K562 (cell line): ENCODE data around the gene PLA2G4F. TPM values are rescaled to one million over a fixed set of nuclear protein-coding genes. Genes with fewer than 3 reads are reported as not detected.
A peak's percentile ranks its signal among the peaks of the same experiment; 100 is the strongest.

Experiments
- ATAC-seq: fragments of 200-7000 bp; cut with Tn5 transposase; 3 replicates; pipeline ENCODE4 v1.9.1; 2020; ENCODE audit warnings: moderate library complexity
- BruUV-seq: library from RNA; stranded (reverse); fragments of 400-500 nt; replicated peaks from 2 replicates; lab custom pipeline; 2021; lab: Mats Ljungman, UMichigan
- CTCF ChIA-PET: fragments of 300-600 bp; formaldehyde crosslinking; extraction: SDS; loops from one replicate; lab custom pipeline; 2021; ENCODE audit warnings: low intra/inter-chr PET ratio; lab: Yijun Ruan, JAX
- POLR2A ChIA-PET: fragments of 300-600, 350-650 bp; sonication (Branson Sonifier 250); formaldehyde crosslinking; extraction: SDS; loops from one replicate; lab custom pipeline; 2021; ENCODE audit warnings: antibody characterized with exemption, inconsistent platforms; lab: Yijun Ruan, JAX
- DNase-seq, 4 experiments: peaks; one replicate each; pipeline versions ENCODE4 v3.0.0 to v3.0.0-alpha.2; 2011 to 2018; ENCODE audit warnings: low spot score in 3 of 4, mixed read lengths in 3 of 4; ENCODE audit errors: extremely low read depth in 1 of 4
- FAIRE-seq: peaks from 2 replicates; lab custom pipeline; 2011; peaks lifted over from hg19 to GRCh38; lab: Jason Lieb, UNC
- H2AFZ ChIP-seq: 2 replicates; pipeline ENCODE4 v1.6.0; 2011; ENCODE audit warnings: low read depth, low read length, control low read depth, inconsistent platforms
- H3K27ac ChIP-seq: fragments of 200-600 bp; 3 replicates; pipeline ENCODE4 v1.8.0; 2011; ENCODE audit warnings: low read depth, mild to moderate bottlenecking, control low read depth, inconsistent platforms, low read length, moderate library complexity, mixed read lengths; ENCODE audit errors: extremely low read depth
- H3K27me3 ChIP-seq, 2 experiments: fragments of 300-600 bp in 1 of 2; 2 replicates in 1 of 2; 3 replicates in 1 of 2; pipeline versions ENCODE4 v1.6.0 to v1.8.0; 2011; ENCODE audit warnings: inconsistent platforms in 2 of 2, low read length in 2 of 2, mild to moderate bottlenecking in 1 of 2, mixed read lengths in 1 of 2, moderate library complexity in 1 of 2; ENCODE audit not compliant: control insufficient read depth in 2 of 2, insufficient read depth in 2 of 2
- H3K36me3 ChIP-seq: fragments of 300-600 bp; 3 replicates; pipeline ENCODE4 v1.8.0; 2011; ENCODE audit warnings: mild to moderate bottlenecking, low read length, inconsistent platforms; ENCODE audit not compliant: control insufficient read depth, insufficient read depth
- H3K4me1 ChIP-seq, 2 experiments: fragments of 200-600 bp in 1 of 2; replicated peaks in 1 of 2; 2 replicates in 1 of 2; 3 replicates in 1 of 2; pipeline versions ENCODE4 v1.5.1 to v1.8.0; 2011; ENCODE audit warnings: inconsistent platforms in 2 of 2, low read length in 2 of 2, mild to moderate bottlenecking in 1 of 2, mixed read lengths in 1 of 2, moderate library complexity in 1 of 2; ENCODE audit not compliant: control insufficient read depth in 2 of 2, insufficient read depth in 2 of 2
- H3K4me2 ChIP-seq: 2 replicates; pipeline ENCODE4 v1.6.1; 2011; ENCODE audit warnings: low read length, control low read depth, inconsistent platforms, mixed read lengths; ENCODE audit not compliant: insufficient read depth
- H3K4me3 ChIP-seq: fragments of 200-600 bp; sonication (generic), shearing (Covaris generic); 2 replicates; pipeline ENCODE4 v1.5.1; 2016; ENCODE audit warnings: control low read depth, inconsistent platforms
- H3K79me2 ChIP-seq: fragments of 200-600 bp; 3 replicates; pipeline ENCODE4 v1.8.0; 2011; ENCODE audit warnings: low read length, inconsistent platforms; ENCODE audit not compliant: control insufficient read depth, insufficient read depth
- H3K9ac ChIP-seq, 2 experiments: 2 replicates each; pipeline versions ENCODE4 v1.6.0 to v1.6.1; 2011; ENCODE audit warnings: low read depth in 2 of 2, low read length in 2 of 2, control low read depth in 1 of 2, inconsistent platforms in 1 of 2, mild to moderate bottlenecking in 1 of 2, mixed read lengths in 1 of 2; ENCODE audit not compliant: insufficient read depth in 1 of 2
- H3K9me1 ChIP-seq: one replicate; pipeline ENCODE4 v1.6.0; 2011; ENCODE audit warnings: inconsistent platforms, mild to moderate bottlenecking, low read length, moderate library complexity; ENCODE audit not compliant: control insufficient read depth, insufficient read depth
- H3K9me3 ChIP-seq: replicated peaks from 2 replicates; pipeline ENCODE4 v1.5.1; 2011; ENCODE audit warnings: low read depth, low read length, inconsistent platforms; ENCODE audit not compliant: control insufficient read depth, insufficient read depth
- H4K20me1 ChIP-seq: replicated peaks from 2 replicates; pipeline ENCODE4 v1.6.1; 2011; ENCODE audit warnings: low read length, inconsistent platforms, mixed read lengths; ENCODE audit not compliant: control insufficient read depth, insufficient read depth
- CEBPG ChIP-seq, 3 experiments: fragments of 200-800 bp in 1 of 3; sonication (Bioruptor generic) in 1 of 3; sonication (generic) in 1 of 3; formaldehyde crosslinking in 1 of 3; IDR thresholded peaks in 2 of 3; conservative IDR thresholded peaks in 1 of 3; 2 replicates each; pipeline versions ENCODE4 v1.6.1 to v1.8.0; 2016 to 2022; ENCODE audit warnings: missing compliant biosample characterization in 2 of 3, missing genetic modification characterization in 2 of 3, mild to moderate bottlenecking in 1 of 3, missing genetic modification reagents in 1 of 3
- MYNN ChIP-seq, 2 experiments: sonication (generic); formaldehyde crosslinking in 1 of 2; IDR thresholded peaks; 2 replicates each; pipeline versions ENCODE4 v1.5.0 to v1.6.1; 2016 to 2020; ENCODE audit warnings: antibody characterized with exemption in 1 of 2, missing genetic modification reagents in 1 of 2
- TBP ChIP-seq: optimal IDR thresholded peaks from 2 replicates; pipeline ENCODE3; 2011; ENCODE audit warnings: low read depth, low read length, improper control_type of control experiment
- TSC22D4 ChIP-seq: fragments of 450-650 bp; IDR thresholded peaks from 2 replicates; pipeline ENCODE4 v1.6.1; 2016; ENCODE audit warnings: missing genetic modification characterization, missing biosample characterization, control low read depth
- WGBS: fragments of 100-300 bp; shearing (Covaris generic); methylation state at CpG from one replicate; pipeline ENCODE4 v1.1.6; 2016; ENCODE audit warnings: low coverage, mixed read lengths; ENCODE audit not compliant: insufficient coverage; ENCODE audit errors: missing lambda C conversion rate; 5-methylcytosine and 5-hydroxymethylcytosine counted together
- in situ Hi-C: fragments of 300-500 bp; cut with MboI; formaldehyde crosslinking; loops from 4 replicates; pipeline ENCODE4 v1.15.0; 2018; ENCODE audit warnings: inconsistent platforms, mixed read lengths
- intact Hi-C: fragments of 100-400 bp; cut with micrococcal nuclease; formaldehyde crosslinking; loops from 2 replicates; pipeline ENCODE4 v1.14.2; 2022
- polyA plus RNA-seq, 8 experiments: library from polyadenylated mRNA; depleted of rRNA in 4 of 8; stranded (reverse) in 5 of 8; unstranded in 3 of 8; fragments of >200 nt; fragmentation: Nextera tagmentation in 2 of 8; fragmentation: Illumina TruSeq in 1 of 8; extraction: Ambion mirVana in 2 of 8; extraction: Trizol in 1 of 8; gene quantifications; 2 replicates each; pipeline versions ENCODE4 v1.2.1 to v1.2.3, GENCODE V29; 2011 to 2014; ENCODE audit warnings: inconsistent platforms in 1 of 8, missing spikeins in 1 of 8
- total RNA-seq, 7 experiments: library from RNA; depleted of rRNA in 6 of 7; stranded (reverse); fragments of >200 nt in 6 of 7; fragmentation: Illumina TruSeq in 2 of 7; extraction: Trizol in 2 of 7; gene quantifications; 2 replicates each; pipeline versions ENCODE4 v1.2.1 to v1.2.3, GENCODE V29; 2011 to 2021; ENCODE audit warnings: low replicate concordance in 1 of 7
- TF ChIP-seq, protein P1 (sequence below): sonication (generic); formaldehyde crosslinking; IDR thresholded peaks from 2 replicates; pipeline ENCODE4 v1.8.0; 2023; ENCODE audit warnings: mild to moderate bottlenecking, missing genetic modification reagents

Gene PLA2G4F
- total and polyA plus RNA-seq, 9 of the 15 experiments (the other 6 are each of a cell fraction or from before 2014, with no cell fraction given), result 0.02 TPM; not detected in 8

DNA sequence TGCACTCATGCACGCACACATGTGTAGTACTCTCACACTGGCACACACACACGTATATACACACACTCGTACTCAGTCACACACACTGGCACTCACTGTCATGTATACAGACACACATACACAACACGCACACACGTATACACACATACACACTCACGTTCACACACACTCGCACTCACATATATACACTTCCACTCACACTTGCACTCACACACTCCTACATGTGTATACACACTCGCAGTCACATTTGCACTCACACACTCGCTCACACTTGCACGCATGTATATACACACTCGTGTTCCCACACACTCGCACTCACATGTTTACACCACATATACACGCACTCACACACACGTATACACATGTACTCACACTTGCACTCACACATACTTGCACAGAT, 1.5 kb downstream of the PLA2G4F start:
- Histone ChIP-seq H3K79me2 (no peaks in the 10 kb centered on the region), H3K36me3 (peaks cover 13% of the 10 kb centered on the region; the same call in 2 of the 3 replicates), H3K9me1 (peaks cover 8% of the 10 kb centered on the region), H3K27me3 (peaks cover 0 to 14% of the 10 kb centered on the region in 2 experiments; a peak in 3 of 5 replicates), H3K9ac (no peak overlapping the region), H3K4me3 (no peak overlapping the region), H3K4me1 (peaks cover 17 to 31% of the 10 kb centered on the region in 2 experiments; a peak in 4 of 5 replicates), H3K4me2 (no peak overlapping the region), H2AFZ (no peak overlapping the region), H4K20me1 (no peaks in the 10 kb centered on the region), H3K27ac (no peak overlapping the region), H3K9me3 (no peaks in the 10 kb centered on the region)
- ATAC-seq, result no peak
- in situ Hi-C loops, result no loop called here
- ChIA-PET POLR2A (interaction anchor here (1.9 kb wide), 1 partner anchor 9 kb away, joined by 7 read pairs; no protein-coding TSS in a partner anchor), CTCF (interaction anchor here (0.5 kb wide), 1 partner anchor 1627 kb away, joined by 4 read pairs; no protein-coding TSS in a partner anchor)
- intact Hi-C loops, result no loop called here
- no peak for FAIRE-seq
- BruUV-seq, result no TSS peak
- WGBS, result 52% methylated on average over 14 of the region's 14 CpGs
- no peak for DNase-seq
- TF ChIP-seq TBP (no peak), TSC22D4 (peak; percentile 68; the same call in 1 of the 2 replicates), CEBPG (CRISPR knock-in tag; IDR thresholded peaks at IDR 0.05) (0 out of 2 replicates have a peak, but pooled peaks have one; percentile 8), CEBPG (tag; conservative IDR thresholded peaks at IDR 0.05 in 1 of 2, IDR thresholded peaks at IDR 0.05 in 1 of 2) (no peak), MYNN (IDR thresholded peaks at IDR 0.05) (peak; percentile 46; the same call in 1 of the 2 replicates), MYNN (CRISPR knock-in tag; IDR thresholded peaks at IDR 0.05) (no peak)
- TF ChIP-seq, protein P1, sequence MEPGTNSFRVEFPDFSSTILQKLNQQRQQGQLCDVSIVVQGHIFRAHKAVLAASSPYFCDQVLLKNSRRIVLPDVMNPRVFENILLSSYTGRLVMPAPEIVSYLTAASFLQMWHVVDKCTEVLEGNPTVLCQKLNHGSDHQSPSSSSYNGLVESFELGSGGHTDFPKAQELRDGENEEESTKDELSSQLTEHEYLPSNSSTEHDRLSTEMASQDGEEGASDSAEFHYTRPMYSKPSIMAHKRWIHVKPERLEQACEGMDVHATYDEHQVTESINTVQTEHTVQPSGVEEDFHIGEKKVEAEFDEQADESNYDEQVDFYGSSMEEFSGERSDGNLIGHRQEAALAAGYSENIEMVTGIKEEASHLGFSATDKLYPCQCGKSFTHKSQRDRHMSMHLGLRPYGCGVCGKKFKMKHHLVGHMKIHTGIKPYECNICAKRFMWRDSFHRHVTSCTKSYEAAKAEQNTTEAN (CRISPR knock-in tag), result peak; percentile 92; the same call in 1 of the 2 replicates
